Esophagus muscularis mucosa (tissue), 4 donors: ENCODE results near the gene TTYH1. TPM values are rescaled to one million over a fixed set of nuclear protein-coding genes. Genes with fewer than 3 reads are reported as not detected.
A peak's percentile ranks its signal among the peaks of the same experiment; 100 is the strongest.
"Not testable (repeated sequence)": the region's sequence is repeated elsewhere in the genome, so short reads cannot be mapped to it uniquely, and the experiment has no call there.

Experiments used
- DNase-seq: peaks from one replicate; pipeline ENCODE4 v3.0.0-alpha.2; 2017; ENCODE audit errors: extremely low spot score
- H3K27ac ChIP-seq, 4 donors: fragments of 200-600 bp; sonication (generic); replicated peaks in 1 of 4; 1 replicate in 3 of 4; 2 replicates in 1 of 4; pipeline ENCODE4 v1.5.1; 2016 to 2019; ENCODE audit warnings: mild to moderate bottlenecking in 1 of 4
- H3K27me3 ChIP-seq, 4 donors: fragments of 200-600 bp; sonication (generic); one replicate each; pipeline versions ENCODE4 v1.5.1 to v1.6.0; 2016 to 2019
- H3K36me3 ChIP-seq, 4 donors: fragments of 200-600 bp; sonication (generic); one replicate each; pipeline ENCODE4 v1.5.1; 2016 to 2019
- H3K4me1 ChIP-seq, 4 donors: fragments of 200-600 bp; sonication (generic); one replicate each; pipeline ENCODE4 v1.5.1; 2016 to 2019
- H3K4me3 ChIP-seq, 4 donors: fragments of 200-600 bp; sonication (generic); 1 replicate in 2 of 4; 2 replicates in 2 of 4; pipeline ENCODE4 v1.5.1; 2016 to 2019; ENCODE audit warnings: mild to moderate bottlenecking in 4 of 4, moderate library complexity in 1 of 4
- H3K9me3 ChIP-seq, 4 donors: fragments of 200-600 bp; sonication (generic); 1 replicate in 3 of 4; 2 replicates in 1 of 4; pipeline ENCODE4 v1.5.1; 2016 to 2019
- EP300 ChIP-seq: sonication (generic); formaldehyde crosslinking; IDR thresholded peaks from one replicate; pipeline ENCODE4 v1.6.1; 2017; ENCODE audit warnings: antibody characterized with exemption
- POLR2A ChIP-seq: fragments of 450-650 bp; IDR thresholded peaks from one replicate; pipeline ENCODE4 v1.6.1; 2017; ENCODE audit warnings: antibody characterized with exemption, moderate library complexity, mild to moderate bottlenecking, low read depth
- POLR2AphosphoS5 ChIP-seq, 2 donors: sonication (generic); formaldehyde crosslinking; IDR thresholded peaks; one replicate each; pipeline ENCODE4 v1.6.1; 2017; ENCODE audit warnings: antibody characterized with exemption in 2 of 2
- WGBS: methylation state at CpG from one replicate; pipeline ENCODE4 v1.1.5; 2018; 5-methylcytosine and 5-hydroxymethylcytosine counted together
- intact Hi-C: fragments of 100-400 bp; cut with DNase I; formaldehyde crosslinking; loops from one replicate; pipeline ENCODE4 v1.15.1; 2023
- total RNA-seq, 4 donors: library from RNA; depleted of rRNA; stranded (reverse); fragments of >200 nt; gene quantifications; one replicate each; pipeline versions ENCODE4 v1.1.0 to v1.2.1, GENCODE V29; 2016
- TF ChIP-seq, protein P1 (sequence below), 3 experiments: fragments of 200-600 bp in 2 of 3; fragments of 450-650 bp in 1 of 3; sonication (generic) in 2 of 3; IDR thresholded peaks; one replicate each; pipeline ENCODE4 v1.5.1; 2017 to 2019; ENCODE audit warnings: antibody characterized with exemption in 3 of 3, mild to moderate bottlenecking in 2 of 3, moderate library complexity in 1 of 3

The TTYH1 gene
- total RNA-seq, 4 donors from 2014 or later, result 0.83 to 8.0 (median 5.6) TPM

DNA sequence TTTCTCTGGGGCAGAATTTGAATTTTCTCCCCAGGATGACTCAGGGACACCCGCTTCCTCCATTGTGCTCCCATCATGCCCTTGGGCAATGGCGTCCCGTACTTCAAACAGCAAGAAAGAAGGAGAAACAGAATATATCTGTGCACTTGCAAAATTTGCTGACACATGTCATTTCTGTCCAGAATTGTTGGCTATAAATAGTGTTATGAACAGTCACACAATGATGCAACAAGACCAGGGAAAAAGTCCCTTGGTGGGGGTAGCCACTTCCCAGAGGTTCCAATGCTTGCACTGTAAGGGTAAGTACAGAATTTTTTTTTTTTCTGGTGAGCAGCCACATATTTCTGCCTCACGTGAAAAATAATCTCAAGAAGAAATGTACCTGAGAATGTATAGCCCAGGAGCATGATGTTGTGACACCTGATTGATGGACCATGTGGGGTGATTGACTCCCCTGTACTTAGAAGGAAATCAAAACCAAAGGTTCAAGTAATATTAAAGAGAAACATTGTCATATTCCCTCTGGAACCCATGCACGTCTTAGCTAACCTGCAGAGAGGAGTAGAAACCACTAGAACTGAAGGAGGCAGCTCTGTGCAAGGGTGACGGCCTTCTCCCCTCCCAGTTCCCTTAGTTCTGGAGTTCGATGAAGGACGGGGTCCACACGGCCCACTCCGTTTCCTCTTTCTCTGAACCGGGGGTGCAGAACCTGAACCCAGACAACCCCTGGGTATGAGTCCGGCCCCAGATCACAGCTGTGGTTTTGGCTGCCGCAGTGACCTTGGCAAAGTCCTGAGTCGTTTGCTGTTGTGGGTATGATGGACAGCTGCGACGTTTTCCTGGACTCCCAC, 41.3 kb upstream of the TTYH1 start:
- H3K9me3 ChIP-seq, result no peaks in the 10 kb centered on the region
- no peak overlapping the region for H3K4me3 ChIP-seq
- H3K4me1 ChIP-seq, result no peaks in the 10 kb centered on the region
- no peak overlapping the region for H3K27ac ChIP-seq
- 56% methylated on average over 10 of the region's 16 CpGs for WGBS
- no peak for DNase-seq
- H3K36me3 ChIP-seq, result no peaks in the 10 kb centered on the region
- intact Hi-C loops, result no loop called here
- H3K27me3 ChIP-seq, result peaks cover 0 to 20% (median 0%) of the 10 kb centered on the region in 4 donors
- TF ChIP-seq POLR2AphosphoS5 (IDR thresholded peaks at IDR 0.05) (no peak), EP300 (no peak), POLR2A (no peak)
- TF ChIP-seq, protein P1, sequence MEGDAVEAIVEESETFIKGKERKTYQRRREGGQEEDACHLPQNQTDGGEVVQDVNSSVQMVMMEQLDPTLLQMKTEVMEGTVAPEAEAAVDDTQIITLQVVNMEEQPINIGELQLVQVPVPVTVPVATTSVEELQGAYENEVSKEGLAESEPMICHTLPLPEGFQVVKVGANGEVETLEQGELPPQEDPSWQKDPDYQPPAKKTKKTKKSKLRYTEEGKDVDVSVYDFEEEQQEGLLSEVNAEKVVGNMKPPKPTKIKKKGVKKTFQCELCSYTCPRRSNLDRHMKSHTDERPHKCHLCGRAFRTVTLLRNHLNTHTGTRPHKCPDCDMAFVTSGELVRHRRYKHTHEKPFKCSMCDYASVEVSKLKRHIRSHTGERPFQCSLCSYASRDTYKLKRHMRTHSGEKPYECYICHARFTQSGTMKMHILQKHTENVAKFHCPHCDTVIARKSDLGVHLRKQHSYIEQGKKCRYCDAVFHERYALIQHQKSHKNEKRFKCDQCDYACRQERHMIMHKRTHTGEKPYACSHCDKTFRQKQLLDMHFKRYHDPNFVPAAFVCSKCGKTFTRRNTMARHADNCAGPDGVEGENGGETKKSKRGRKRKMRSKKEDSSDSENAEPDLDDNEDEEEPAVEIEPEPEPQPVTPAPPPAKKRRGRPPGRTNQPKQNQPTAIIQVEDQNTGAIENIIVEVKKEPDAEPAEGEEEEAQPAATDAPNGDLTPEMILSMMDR (IDR thresholded peaks at IDR 0.05), result no peak

DNA sequence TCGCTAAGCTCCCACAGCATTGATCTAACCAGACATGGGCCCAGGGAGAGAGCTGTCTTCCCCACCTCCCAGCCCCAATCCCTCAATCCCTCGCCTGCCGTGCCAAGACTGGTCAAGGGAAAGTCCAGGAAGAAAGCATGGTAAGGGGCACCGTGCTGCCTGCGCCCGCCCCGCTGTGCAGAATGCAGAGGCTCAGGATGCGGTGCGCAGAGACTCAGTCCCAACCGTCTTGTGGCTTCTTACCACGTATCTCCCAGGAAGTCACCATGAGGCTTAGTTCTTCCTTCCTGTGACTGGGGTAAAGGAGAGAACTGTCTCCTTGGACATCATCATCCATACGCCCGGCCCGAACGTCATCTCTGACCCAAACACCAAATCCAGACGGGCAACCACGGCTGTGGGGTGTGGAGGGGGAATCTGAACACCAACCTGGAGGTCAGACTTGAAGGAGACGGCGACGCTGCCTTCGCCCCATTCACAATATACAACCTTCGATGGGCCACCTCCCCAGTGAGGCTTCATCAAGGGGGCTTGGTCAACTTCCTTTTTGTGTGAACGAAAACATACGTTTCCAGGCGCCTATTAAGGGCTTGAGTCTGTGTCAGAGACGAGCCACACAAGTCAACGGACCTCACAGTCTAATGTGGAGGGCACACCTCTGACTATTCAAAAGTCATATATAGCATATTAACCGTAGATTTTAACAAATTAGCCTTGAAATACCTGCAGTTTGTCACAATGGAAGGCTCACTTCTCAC, 39.9 kb upstream of the TTYH1 start:
- DNase-seq, H3K4me3 ChIP-seq, H3K4me1 ChIP-seq, intact Hi-C loops, H3K9me3 ChIP-seq, H3K36me3 ChIP-seq: not testable (repeated sequence)
- H3K27me3 ChIP-seq, result peaks cover 0 to 32% (median 0%) of the 10 kb centered on the region in 4 donors
- H3K27ac ChIP-seq, result peak overlapping the region in 1 of 4 donors; percentile 18
- WGBS, result 81% methylated on average over 28 of the region's 28 CpGs

DNA sequence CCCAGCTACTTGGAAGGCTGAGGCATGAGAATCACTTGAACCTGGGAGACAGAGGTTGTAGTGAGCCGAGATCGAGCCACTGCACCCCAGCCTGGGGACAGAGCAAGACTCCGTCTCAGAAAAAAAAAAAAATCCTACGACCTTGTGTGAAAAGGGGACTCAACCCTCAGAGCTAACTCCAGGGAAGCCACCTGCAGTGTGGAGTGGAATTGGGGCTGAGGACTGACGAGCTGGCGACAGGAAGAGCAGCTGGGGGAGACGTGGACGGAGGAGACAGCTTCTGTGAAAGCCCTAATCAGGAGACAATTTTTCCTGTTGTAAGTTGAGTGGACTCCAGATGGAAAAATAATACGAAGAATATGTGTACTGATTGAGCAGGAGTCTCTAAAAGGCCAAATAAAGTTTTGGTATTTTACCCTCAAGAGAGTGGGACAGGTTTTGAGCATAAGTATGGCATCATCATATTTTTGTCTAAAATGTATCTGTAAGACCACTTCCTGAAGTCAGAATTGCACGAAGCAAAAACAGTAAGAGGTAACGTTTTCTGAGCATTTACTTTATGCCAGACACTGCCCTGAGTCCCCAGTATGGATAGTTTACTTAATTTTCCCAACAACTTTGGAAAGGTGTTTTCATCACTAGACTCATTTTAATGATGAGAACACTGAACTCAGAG, 38.5 kb upstream of the TTYH1 start:
- TF ChIP-seq EP300 (no peak), POLR2A (no peak), POLR2AphosphoS5 (IDR thresholded peaks at IDR 0.05) (no peak)
- TF ChIP-seq, protein P1 (IDR thresholded peaks at IDR 0.05), result no peak
- no peak for DNase-seq
- WGBS, result 53% methylated on average over 11 of the region's 11 CpGs
- Histone ChIP-seq H3K4me3 (no peak overlapping the region), H3K27me3 (peaks cover 0 to 39% (median 0%) of the 10 kb centered on the region in 4 donors), H3K9me3 (no peaks in the 10 kb centered on the region), H3K36me3 (no peaks in the 10 kb centered on the region), H3K4me1 (no peaks in the 10 kb centered on the region), H3K27ac (no peak overlapping the region)
- intact Hi-C loops, result no loop called here

DNA sequence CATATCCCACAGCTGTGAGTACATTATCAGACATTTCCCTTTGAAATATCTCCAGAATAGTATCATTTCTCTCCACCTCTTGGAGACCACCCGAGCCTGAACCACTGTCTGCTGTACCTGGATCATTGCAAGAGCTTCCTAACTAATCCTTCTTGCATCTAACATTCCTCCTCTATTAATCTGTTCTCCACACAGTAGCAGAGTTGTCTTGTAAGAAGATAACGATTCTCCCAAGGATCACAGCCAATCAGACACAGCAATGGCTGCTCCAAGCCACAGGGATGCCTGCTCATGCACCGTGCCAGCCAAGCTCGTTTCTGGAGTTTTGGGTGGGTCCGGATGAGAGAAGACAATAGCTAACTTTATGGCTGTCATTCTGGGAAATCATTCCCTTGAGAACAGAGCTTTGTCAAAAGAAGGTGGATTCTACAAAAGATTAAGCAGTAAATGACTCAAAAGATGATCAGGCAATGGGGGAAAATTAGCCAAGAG, 36.0 kb upstream of the TTYH1 start:
- Histone ChIP-seq H3K4me3 (no peak overlapping the region), H3K9me3 (no peaks in the 10 kb centered on the region), H3K4me1 (no peaks in the 10 kb centered on the region), H3K27ac (no peak overlapping the region), H3K27me3 (peaks cover 0 to 33% (median 0%) of the 10 kb centered on the region in 4 donors), H3K36me3 (no peaks in the 10 kb centered on the region)
- TF ChIP-seq POLR2A (no peak), EP300 (no peak), POLR2AphosphoS5 (IDR thresholded peaks at IDR 0.05) (no peak)
- TF ChIP-seq, protein P1 (IDR thresholded peaks at IDR 0.05), result no peak
- intact Hi-C loops, result no loop called here
- no peak for DNase-seq
- WGBS, result 58% methylated on average over 5 of the region's 5 CpGs

DNA sequence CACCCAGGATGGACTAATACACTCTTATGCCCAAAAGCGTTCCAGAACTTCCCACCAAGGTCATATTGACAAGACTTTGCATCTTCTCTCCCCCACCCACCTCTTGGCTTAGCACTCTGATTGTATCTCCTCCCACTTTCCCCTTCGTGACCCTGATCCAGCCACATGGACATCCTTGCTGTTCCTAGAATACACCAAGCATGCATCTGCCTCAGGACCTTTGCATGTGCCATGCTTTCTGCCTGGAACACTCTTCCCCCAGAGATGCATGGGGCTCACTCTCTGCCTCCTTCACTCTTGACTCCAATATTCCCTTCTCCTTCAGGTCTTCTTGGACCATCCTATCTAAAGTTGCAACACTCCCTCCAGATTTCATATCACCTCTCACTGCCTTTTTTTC, 34.4 kb upstream of the TTYH1 start:
- no peaks in the 10 kb centered on the region for H3K4me1 ChIP-seq
- TF ChIP-seq, protein P1 (IDR thresholded peaks at IDR 0.05), result no peak
- TF ChIP-seq POLR2AphosphoS5 (IDR thresholded peaks at IDR 0.05) (no peak), EP300 (no peak), POLR2A (no peak)
- H3K36me3 ChIP-seq, result no peaks in the 10 kb centered on the region
- no peak overlapping the region for H3K4me3 ChIP-seq
- 82% methylated on average over 2 of the region's 2 CpGs for WGBS
- no peaks in the 10 kb centered on the region for H3K9me3 ChIP-seq
- intact Hi-C loops, result no loop called here
- no peak for DNase-seq
- peaks cover 0 to 38% (median 0%) of the 10 kb centered on the region in 4 donors for H3K27me3 ChIP-seq
- no peak overlapping the region for H3K27ac ChIP-seq

DNA sequence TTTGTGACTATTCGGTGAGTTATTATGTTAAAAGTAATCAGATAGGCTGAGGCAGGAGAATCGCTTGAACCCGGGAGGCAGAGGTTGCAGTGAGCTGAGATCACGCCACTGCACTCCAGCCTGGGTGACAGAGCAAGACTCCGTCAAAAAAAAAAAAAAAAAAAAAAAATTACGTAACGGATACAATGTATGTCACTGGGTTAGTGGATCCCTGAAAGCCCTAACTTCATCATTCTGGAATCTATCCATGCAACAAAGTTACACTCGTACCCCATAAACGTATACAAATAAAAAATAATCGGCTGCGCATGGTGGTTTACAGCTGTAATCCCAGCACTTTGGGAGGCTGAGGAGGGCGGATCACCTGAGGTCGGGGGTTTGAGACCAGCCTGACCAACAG, 33.2 kb upstream of the TTYH1 start:
- DNase-seq, H3K36me3 ChIP-seq, intact Hi-C loops: not testable (repeated sequence)

More for the DNA sequence above, 33.2 kb upstream of the TTYH1 start:
- not testable (repeated sequence) for H3K4me1 ChIP-seq, H3K4me3 ChIP-seq, H3K27ac ChIP-seq, H3K9me3 ChIP-seq
- H3K27me3 ChIP-seq, result peaks cover 0 to 46% (median 0%) of the 10 kb centered on the region in 4 donors
- WGBS, result 72% methylated on average over 13 of the region's 13 CpGs
